Measurements from ENCODE around the gene IPO9.
"Not testable (repeated sequence)": the region's sequence is repeated elsewhere in the genome, so short reads cannot be mapped to it uniquely, and the experiment has no call there.

The IPO9 gene

GRCh38 chr1:201896951-201897391, 68.0 kb downstream of the IPO9 start:
- DNase-seq (ENCODE audit: low read depth) = no peak
- no peak for TF ChIP-seq CTCF (IDR thresholded peaks at IDR 0.05; ENCODE audit: low read depth, low read length)
- TF ChIP-seq POLR2A (IDR thresholded peaks at IDR 0.05; ENCODE audit: extremely low read depth, insufficient read length) = no peak
- TF ChIP-seq MYC (IDR thresholded peaks at IDR 0.05; ENCODE audit: low read depth, low read length) = no peak
- TF ChIP-seq MAX (IDR thresholded peaks at IDR 0.05; ENCODE audit: low read depth, low read length) = no peak
- no peak overlapping the region for H3K4me3 ChIP-seq (ENCODE audit: low read depth, low read length)

GRCh38 chr1:201898240-201898894, 69.4 kb downstream of the IPO9 start:
- no peak overlapping the region for H3K4me3 ChIP-seq (ENCODE audit: low read depth, low read length)
- no peak for DNase-seq (ENCODE audit: low read depth)
- TF ChIP-seq POLR2A (IDR thresholded peaks at IDR 0.05; ENCODE audit: extremely low read depth, insufficient read length) (no peak), CTCF (IDR thresholded peaks at IDR 0.05; ENCODE audit: low read depth, low read length) (no peak), MYC (IDR thresholded peaks at IDR 0.05; ENCODE audit: low read depth, low read length) (no peak), MAX (IDR thresholded peaks at IDR 0.05; ENCODE audit: low read depth, low read length) (no peak)

- DNase-seq (ENCODE audit: low read depth) = no peak
- no peak overlapping the region for H3K4me3 ChIP-seq (ENCODE audit: low read depth, low read length)
- no peak for TF ChIP-seq POLR2A (IDR thresholded peaks at IDR 0.05; ENCODE audit: extremely low read depth, insufficient read length)
- no peak for TF ChIP-seq MYC (IDR thresholded peaks at IDR 0.05; ENCODE audit: low read depth, low read length)
- TF ChIP-seq CTCF (IDR thresholded peaks at IDR 0.05; ENCODE audit: low read depth, low read length) = no peak
- no peak for TF ChIP-seq MAX (IDR thresholded peaks at IDR 0.05; ENCODE audit: low read depth, low read length)
Observed at GRCh38 chr1:201898992-201899391, 70.0 kb downstream of the IPO9 start.

- TF ChIP-seq MAX (IDR thresholded peaks at IDR 0.05; ENCODE audit: low read depth, low read length) (no peak), POLR2A (IDR thresholded peaks at IDR 0.05; ENCODE audit: extremely low read depth, insufficient read length) (no peak), MYC (IDR thresholded peaks at IDR 0.05; ENCODE audit: low read depth, low read length) (no peak), CTCF (IDR thresholded peaks at IDR 0.05; ENCODE audit: low read depth, low read length) (no peak)
- no peak for DNase-seq (ENCODE audit: low read depth)
- no peak overlapping the region for H3K4me3 ChIP-seq (ENCODE audit: low read depth, low read length)
Observed at GRCh38 chr1:201899683-201900429, 70.9 kb downstream of the IPO9 start.

GRCh38 chr1:201900476-201900875, 71.5 kb downstream of the IPO9 start:
- TF ChIP-seq MAX (IDR thresholded peaks at IDR 0.05; ENCODE audit: low read depth, low read length) (no peak), CTCF (IDR thresholded peaks at IDR 0.05; ENCODE audit: low read depth, low read length) (no peak), MYC (IDR thresholded peaks at IDR 0.05; ENCODE audit: low read depth, low read length) (no peak), POLR2A (IDR thresholded peaks at IDR 0.05; ENCODE audit: extremely low read depth, insufficient read length) (no peak)
- no peak for DNase-seq (ENCODE audit: low read depth)
- H3K4me3 ChIP-seq (ENCODE audit: low read depth, low read length) = no peak overlapping the region

GRCh38 chr1:201901036-201901435, 72.1 kb downstream of the IPO9 start:
- DNase-seq (ENCODE audit: low read depth); H3K4me3 ChIP-seq (ENCODE audit: low read depth, low read length): not testable (repeated sequence)
